ENCODE results near the gene ANLN. TPM values are rescaled to one million over a fixed set of nuclear protein-coding genes. Genes with fewer than 3 reads are reported as not detected.

Gene ANLN
- total RNA-seq, 1 experiment from 2014 or later = 78.9 TPM

- H3T11ph ChIP-seq (ENCODE audit: low read length) = no peak overlapping the region
- H3K4ac ChIP-seq (ENCODE audit: low read depth, low read length) = no peak overlapping the region
- no peak overlapping the region for H3K56ac ChIP-seq (ENCODE audit: insufficient read length, low read depth, low read length)
- Mint-ChIP-seq H3K9me3 (no peaks in the 10 kb centered on the region), H3K4me1 (peaks cover 3 to 4% of the 10 kb centered on the region in 2 experiments; a peak in 2 of 4 replicates), H3K36me3 (ENCODE audit: insufficient read depth in 1 of 3, low read depth in 3 of 3) (peaks cover 28 to 69% (median 68%) of the 10 kb centered on the region in 3 experiments; a peak in 6 of 7 replicates), H3K27me3 (ENCODE audit: low read depth) (no peaks in the 10 kb centered on the region), H3K4me3 (no peak overlapping the region), H3K27ac (no peak overlapping the region)
- H3K4me2 ChIP-seq (ENCODE audit: insufficient read depth, insufficient read length, low read length) = no peak overlapping the region
- H3K23ac ChIP-seq (ENCODE audit: insufficient read length, low read depth, low read length) = no peak overlapping the region
- no peak overlapping the region for H2BK20ac ChIP-seq (ENCODE audit: low read depth, low read length, poor library complexity, severe bottlenecking)
- no peak overlapping the region for H4K8ac ChIP-seq (replicated peaks; ENCODE audit: insufficient read length, low read depth, low read length)
- H2BK120ac ChIP-seq (ENCODE audit: low read depth, low read length, poor library complexity, severe bottlenecking) = no peak overlapping the region
- H3K9ac ChIP-seq (ENCODE audit: extremely low read depth, insufficient read length, low read length) = no peak overlapping the region
- no CpG with 5 or more reads among the region's 2 CpGs for WGBS (ENCODE audit: extremely low coverage, insufficient read length, low lambda C conversion rate)
- H2BK5ac ChIP-seq (ENCODE audit: insufficient read length, low read length) = no peak overlapping the region
- H2AK5ac ChIP-seq (ENCODE audit: insufficient read length, low read length) = no peak overlapping the region
- H3K18ac ChIP-seq (ENCODE audit: insufficient read length, low read depth, low read length) = no peak overlapping the region
- no peaks in the 10 kb centered on the region for H4K20me1 ChIP-seq (ENCODE audit: control insufficient read depth, insufficient read depth, insufficient read length)
- no peak for DNase-seq
- no peak overlapping the region for H2BK15ac ChIP-seq (ENCODE audit: low read depth, low read length)
- H4K5ac ChIP-seq (ENCODE audit: insufficient read length, low read depth, low read length) = no peak overlapping the region
- no peaks in the 10 kb centered on the region for H3K27me3 ChIP-seq (ENCODE audit: insufficient read depth, low read length)
- no peak for TF ChIP-seq CTCF (conservative IDR thresholded peaks at IDR 0.05)
- H3K79me1 ChIP-seq (ENCODE audit: insufficient read depth, low read depth, low read length, poor library complexity, severe bottlenecking) = no peaks in the 10 kb centered on the region
- no peaks in the 10 kb centered on the region for H3K4me1 ChIP-seq (ENCODE audit: insufficient read depth, low read length)
- H3K79me2 ChIP-seq (ENCODE audit: insufficient read depth, low read length) = no peaks in the 10 kb centered on the region
- H3K14ac ChIP-seq (ENCODE audit: insufficient read depth, low read length) = no peak overlapping the region
- H3K23me2 ChIP-seq (ENCODE audit: insufficient read length, low read depth, low read length, poor library complexity, severe bottlenecking) = no peaks in the 10 kb centered on the region
- no peak overlapping the region for H2BK12ac ChIP-seq (ENCODE audit: insufficient read length, low read depth, low read length)
- no peak overlapping the region for H4K91ac ChIP-seq (ENCODE audit: insufficient read length, low read depth, low read length)
- H2AFZ ChIP-seq (ENCODE audit: low read length) = no peak overlapping the region
- no peaks in the 10 kb centered on the region for H3K9me3 ChIP-seq (ENCODE audit: control insufficient read depth, low read depth, low read length)
- H3K27ac ChIP-seq (ENCODE audit: insufficient read length, low read depth, low read length) = no peak overlapping the region
Observed at GRCh38 chr7:36423633-36424032, 34.0 kb downstream of the ANLN start.

Data from H9 (cell line).